ENCODE data around the gene PHAX.
"Not testable (repeated sequence)": the region's sequence is repeated elsewhere in the genome, so short reads cannot be mapped to it uniquely, and the experiment has no call there.

PHAX gene

DNA sequence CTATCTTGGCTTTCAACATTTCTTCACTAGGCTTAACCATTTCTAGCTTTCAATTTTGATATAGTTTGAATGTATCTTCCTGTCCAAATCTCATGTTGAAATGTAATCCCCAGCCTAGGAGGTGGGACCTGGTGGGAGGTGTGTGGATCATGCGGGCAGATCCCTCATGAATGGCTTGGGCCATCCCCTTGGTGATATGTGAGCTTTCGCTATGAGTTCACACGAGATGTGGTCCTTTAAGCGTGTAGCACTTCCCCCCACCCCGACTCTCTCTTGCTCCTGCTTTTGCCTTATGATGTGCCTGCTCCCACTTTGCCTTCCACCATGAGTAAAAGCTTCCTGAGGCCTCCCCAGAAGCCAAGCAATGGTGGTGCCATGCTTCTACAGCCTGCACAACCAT lies 40.6 kb downstream of the PHAX start:
- TF ChIP-seq, protein P1, sequence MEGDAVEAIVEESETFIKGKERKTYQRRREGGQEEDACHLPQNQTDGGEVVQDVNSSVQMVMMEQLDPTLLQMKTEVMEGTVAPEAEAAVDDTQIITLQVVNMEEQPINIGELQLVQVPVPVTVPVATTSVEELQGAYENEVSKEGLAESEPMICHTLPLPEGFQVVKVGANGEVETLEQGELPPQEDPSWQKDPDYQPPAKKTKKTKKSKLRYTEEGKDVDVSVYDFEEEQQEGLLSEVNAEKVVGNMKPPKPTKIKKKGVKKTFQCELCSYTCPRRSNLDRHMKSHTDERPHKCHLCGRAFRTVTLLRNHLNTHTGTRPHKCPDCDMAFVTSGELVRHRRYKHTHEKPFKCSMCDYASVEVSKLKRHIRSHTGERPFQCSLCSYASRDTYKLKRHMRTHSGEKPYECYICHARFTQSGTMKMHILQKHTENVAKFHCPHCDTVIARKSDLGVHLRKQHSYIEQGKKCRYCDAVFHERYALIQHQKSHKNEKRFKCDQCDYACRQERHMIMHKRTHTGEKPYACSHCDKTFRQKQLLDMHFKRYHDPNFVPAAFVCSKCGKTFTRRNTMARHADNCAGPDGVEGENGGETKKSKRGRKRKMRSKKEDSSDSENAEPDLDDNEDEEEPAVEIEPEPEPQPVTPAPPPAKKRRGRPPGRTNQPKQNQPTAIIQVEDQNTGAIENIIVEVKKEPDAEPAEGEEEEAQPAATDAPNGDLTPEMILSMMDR (IDR thresholded peaks at IDR 0.05; ENCODE audit: control insufficient read depth, extremely low read depth, insufficient read depth), result no peak
- DNase-seq (ENCODE audit: low read depth), result no peak
- H3K4me3 ChIP-seq (ENCODE audit: low read depth, low read length), result no peak overlapping the region

DNA sequence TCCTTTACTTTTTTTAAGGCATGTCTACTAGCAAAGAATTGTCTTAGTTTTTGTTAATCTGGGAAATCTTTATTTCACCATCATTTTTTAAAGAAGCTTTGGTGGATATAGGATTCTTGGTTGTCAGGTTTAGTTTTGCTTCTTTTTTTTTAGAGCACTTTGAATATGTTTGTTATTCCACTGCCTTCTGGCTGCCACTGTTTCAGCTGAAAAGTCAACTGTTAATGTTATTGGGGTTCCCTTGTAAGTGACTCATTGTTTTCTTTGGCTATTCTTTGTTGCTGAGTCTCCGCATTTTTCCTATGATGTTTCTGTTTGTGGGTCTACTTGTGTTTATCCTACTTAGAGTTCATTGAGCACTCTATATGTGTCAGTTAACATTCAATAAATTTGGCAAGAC lies 44.4 kb downstream of the PHAX start:
- TF ChIP-seq, protein P1 (IDR thresholded peaks at IDR 0.05; ENCODE audit: control insufficient read depth, extremely low read depth, insufficient read depth), result no peak
- DNase-seq (ENCODE audit: low read depth), result no peak
- no peak overlapping the region for H3K4me3 ChIP-seq (ENCODE audit: low read depth, low read length)

DNA sequence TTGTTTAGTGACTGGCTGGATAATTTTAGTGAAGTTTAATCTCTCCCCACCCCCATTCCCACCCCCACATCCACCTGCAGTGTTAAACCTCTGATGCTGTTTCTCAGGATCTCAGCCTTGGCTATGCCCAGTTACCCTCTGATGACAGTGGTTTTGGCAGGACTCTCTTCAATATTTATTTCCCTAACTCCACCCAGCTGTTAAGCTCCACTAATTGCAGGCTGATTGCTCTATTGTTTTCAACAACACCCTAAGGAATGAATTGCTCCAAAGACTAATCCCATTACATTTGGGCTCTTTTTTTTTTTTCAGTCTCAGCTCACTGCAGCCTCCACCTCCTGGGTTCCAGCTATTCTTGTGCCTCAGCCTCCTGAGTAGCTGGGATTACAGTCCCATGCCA lies 46.3 kb downstream of the PHAX start:
- DNase-seq (ENCODE audit: low read depth), result no peak
- no peak overlapping the region for H3K4me3 ChIP-seq (ENCODE audit: low read depth, low read length)
- TF ChIP-seq, protein P1 (IDR thresholded peaks at IDR 0.05; ENCODE audit: control insufficient read depth, extremely low read depth, insufficient read depth), result no peak

DNA sequence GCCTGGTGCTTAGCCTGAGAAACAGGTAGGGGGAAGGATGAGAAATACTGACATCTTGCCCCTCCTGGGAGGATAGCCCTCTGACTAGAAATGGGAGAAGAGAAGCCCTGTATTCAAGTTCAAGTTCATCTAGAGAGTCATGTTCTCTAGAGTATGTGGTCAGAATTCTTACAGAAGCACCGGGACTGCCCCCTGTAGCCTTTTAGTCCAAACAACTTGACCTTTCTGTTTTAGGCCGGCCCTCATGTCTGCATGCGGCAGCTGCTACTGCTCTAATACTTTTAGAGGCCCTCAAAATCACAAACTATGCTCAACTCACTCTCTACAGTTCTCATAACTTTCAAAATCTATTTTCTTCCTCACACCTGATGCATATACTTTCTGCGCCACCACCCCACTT lies 47.7 kb downstream of the PHAX start:
- no peak overlapping the region for H3K4me3 ChIP-seq (ENCODE audit: low read depth, low read length)
- no peak for DNase-seq (ENCODE audit: low read depth)
- TF ChIP-seq, protein P1 (IDR thresholded peaks at IDR 0.05; ENCODE audit: control insufficient read depth, extremely low read depth, insufficient read depth), result no peak

DNA sequence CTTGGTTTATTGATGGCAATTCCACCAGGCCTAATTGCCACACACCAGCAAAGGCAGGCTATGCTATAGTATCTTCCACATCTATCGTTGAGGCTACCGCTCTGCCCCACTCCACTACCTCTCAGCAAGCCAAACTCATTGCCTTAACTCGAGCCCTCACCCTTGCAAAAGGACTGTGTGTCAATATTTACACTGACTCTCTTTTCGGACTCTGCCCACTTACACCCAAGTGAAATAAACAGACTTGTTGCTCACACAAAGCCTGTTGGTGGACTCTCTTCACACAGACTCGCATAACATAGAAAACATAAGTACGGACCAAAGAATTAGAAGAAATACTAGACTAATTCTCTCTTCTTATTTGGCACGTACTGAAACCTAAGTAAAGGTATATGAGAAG lies 48.3 kb downstream of the PHAX start:
- not testable (repeated sequence) for H3K4me3 ChIP-seq (ENCODE audit: low read depth, low read length)
- DNase-seq (ENCODE audit: low read depth), result peak; percentile 22

DNA sequence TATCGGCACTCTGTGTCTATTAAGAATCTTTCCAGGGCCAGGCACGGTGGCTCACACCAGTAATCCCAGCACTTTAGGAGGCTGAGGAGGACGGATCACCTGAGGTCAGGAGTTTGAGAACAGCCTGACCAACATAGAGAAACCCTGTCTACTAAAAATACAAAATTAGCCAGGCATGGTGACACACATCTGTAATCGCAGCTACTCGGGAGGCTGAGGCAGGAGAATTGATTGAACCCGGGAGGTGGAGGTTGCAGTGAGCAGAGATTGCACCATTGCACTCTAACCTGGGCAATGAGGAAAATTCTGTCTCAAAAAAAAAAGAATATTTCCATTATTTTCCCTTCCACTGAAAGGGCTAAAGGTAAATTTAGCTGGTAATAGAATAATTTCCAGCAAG lies 49.0 kb downstream of the PHAX start:
- not testable (repeated sequence) for DNase-seq (ENCODE audit: low read depth); H3K4me3 ChIP-seq (ENCODE audit: low read depth, low read length)

DNA sequence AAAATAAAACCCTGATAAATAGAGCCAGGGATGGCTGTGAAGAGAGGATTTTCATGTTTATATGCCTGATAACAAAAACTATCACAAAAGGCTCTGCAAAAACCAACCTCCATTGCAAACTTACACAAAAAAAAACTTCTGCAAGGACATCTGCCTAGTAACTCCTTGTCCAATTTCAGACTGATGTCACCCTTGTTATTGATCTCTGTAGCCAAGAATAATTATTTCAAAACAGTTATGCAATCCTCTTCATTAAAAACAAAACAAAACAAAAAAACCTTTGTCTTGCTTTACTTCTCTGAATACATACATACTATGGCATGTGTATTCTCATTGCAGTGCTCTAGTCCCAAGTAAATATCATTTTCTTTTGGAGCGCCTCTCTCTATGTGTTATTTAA lies 49.7 kb downstream of the PHAX start:
- DNase-seq (ENCODE audit: low read depth), result no peak
- TF ChIP-seq, protein P1 (IDR thresholded peaks at IDR 0.05; ENCODE audit: control insufficient read depth, extremely low read depth, insufficient read depth), result no peak
- no peak overlapping the region for H3K4me3 ChIP-seq (ENCODE audit: low read depth, low read length)

DNA sequence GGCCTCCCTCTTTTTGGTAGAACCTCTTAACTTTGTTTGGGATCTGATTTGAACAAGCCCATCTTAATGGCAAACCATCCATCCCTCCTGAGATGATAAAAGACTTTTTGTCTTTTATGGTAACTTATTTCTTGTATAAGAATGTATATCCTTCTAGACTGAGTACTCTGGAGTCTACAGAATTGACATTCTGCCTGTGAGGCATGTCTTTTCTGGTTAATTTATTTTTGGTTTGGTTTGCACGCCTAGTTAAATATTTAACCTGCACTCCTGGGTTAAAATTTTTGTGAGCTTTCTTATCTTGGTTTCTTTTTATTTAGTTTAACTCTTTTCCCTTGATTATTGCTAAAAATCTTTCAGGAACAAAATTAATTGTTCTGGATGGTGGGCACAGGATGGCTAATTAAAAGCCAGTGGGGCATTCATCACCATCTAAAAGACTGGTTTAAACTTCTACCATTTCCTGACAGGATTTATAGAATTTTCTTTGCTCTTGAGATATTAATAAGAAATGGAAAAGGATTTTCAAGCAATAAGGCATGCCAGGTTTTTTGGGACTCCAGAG lies 50.3 kb downstream of the PHAX start:
- TF ChIP-seq, protein P1 (IDR thresholded peaks at IDR 0.05; ENCODE audit: control insufficient read depth, extremely low read depth, insufficient read depth), result no peak
- H3K4me3 ChIP-seq (ENCODE audit: low read depth, low read length), result no peak overlapping the region
- no peak for DNase-seq (ENCODE audit: low read depth)

Measured in LNCaP clone FGC (cell line).